ENCODE results near the gene RAB38. TPM values are rescaled to one million over a fixed set of nuclear protein-coding genes. Genes with fewer than 3 reads are reported as not detected.
A peak's percentile ranks its signal among the peaks of the same experiment; 100 is the strongest.

The RAB38 gene
- total and polyA plus RNA-seq, 10 of the 15 experiments (the other 5 are each of a cell fraction or from before 2014, with no cell fraction given) = 8.4 to 30.5 (median 11.7) TPM

DNA sequence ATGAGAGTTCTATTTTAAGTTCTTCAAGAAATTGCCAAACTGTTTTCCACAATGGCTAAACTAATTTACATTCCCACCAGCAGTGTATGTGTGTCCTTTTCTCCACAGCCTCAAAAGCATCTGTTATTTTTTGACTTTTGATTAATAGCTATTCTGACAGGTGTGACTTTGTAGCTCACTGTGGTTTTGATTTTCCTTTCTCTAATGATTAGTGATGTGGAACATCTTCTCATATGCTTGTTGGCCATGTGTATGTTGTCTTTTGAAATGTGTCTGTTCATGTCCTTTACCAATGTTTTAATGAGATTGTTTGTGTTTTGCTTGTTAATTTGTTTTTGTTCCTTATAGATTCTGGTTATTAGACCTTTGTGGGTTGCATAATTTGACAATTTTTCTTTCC lies 18.0 kb upstream of the RAB38 start (continued):
- TF ChIP-seq, protein P1, sequence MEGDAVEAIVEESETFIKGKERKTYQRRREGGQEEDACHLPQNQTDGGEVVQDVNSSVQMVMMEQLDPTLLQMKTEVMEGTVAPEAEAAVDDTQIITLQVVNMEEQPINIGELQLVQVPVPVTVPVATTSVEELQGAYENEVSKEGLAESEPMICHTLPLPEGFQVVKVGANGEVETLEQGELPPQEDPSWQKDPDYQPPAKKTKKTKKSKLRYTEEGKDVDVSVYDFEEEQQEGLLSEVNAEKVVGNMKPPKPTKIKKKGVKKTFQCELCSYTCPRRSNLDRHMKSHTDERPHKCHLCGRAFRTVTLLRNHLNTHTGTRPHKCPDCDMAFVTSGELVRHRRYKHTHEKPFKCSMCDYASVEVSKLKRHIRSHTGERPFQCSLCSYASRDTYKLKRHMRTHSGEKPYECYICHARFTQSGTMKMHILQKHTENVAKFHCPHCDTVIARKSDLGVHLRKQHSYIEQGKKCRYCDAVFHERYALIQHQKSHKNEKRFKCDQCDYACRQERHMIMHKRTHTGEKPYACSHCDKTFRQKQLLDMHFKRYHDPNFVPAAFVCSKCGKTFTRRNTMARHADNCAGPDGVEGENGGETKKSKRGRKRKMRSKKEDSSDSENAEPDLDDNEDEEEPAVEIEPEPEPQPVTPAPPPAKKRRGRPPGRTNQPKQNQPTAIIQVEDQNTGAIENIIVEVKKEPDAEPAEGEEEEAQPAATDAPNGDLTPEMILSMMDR (IDR thresholded peaks at IDR 0.05 in 2 of 3, conservative IDR thresholded peaks at IDR 0.05 in 1 of 3; ENCODE audit: control insufficient read depth in 2 of 3, extremely low read depth in 1 of 3, insufficient read depth in 1 of 3, low read depth in 3 of 3, low read length in 3 of 3) = no peak
- TF ChIP-seq BCL11A (IDR thresholded peaks at IDR 0.05; ENCODE audit: low read depth, low read length) = peak; percentile 81
- peak; percentile 94 for TF ChIP-seq PKNOX1 (IDR thresholded peaks at IDR 0.05)
- TF ChIP-seq NRF1 (conservative IDR thresholded peaks at IDR 0.05; ENCODE audit: low read depth, low read length) = no peak
- TF ChIP-seq TARDBP (IDR thresholded peaks at IDR 0.05; ENCODE audit: borderline replicate concordance) = no peak
- no peak for TF ChIP-seq RAD21 (IDR thresholded peaks at IDR 0.05; ENCODE audit: insufficient read depth, low read depth, low read length)
- no peak for TF ChIP-seq KAT2A (conservative IDR thresholded peaks at IDR 0.05; ENCODE audit: control insufficient read depth, low read depth, low read length)
- TF ChIP-seq CBX5 (IDR thresholded peaks at IDR 0.05; ENCODE audit: low read depth) = no peak
- TF ChIP-seq CEBPB (IDR thresholded peaks at IDR 0.05; ENCODE audit: borderline replicate concordance in 1 of 2, low read depth in 2 of 2, low read length in 2 of 2) = no peak
- no peak for TF ChIP-seq FOS (IDR thresholded peaks at IDR 0.05; ENCODE audit: borderline replicate concordance, extremely low read depth, insufficient read length)
- TF ChIP-seq, protein P2, sequence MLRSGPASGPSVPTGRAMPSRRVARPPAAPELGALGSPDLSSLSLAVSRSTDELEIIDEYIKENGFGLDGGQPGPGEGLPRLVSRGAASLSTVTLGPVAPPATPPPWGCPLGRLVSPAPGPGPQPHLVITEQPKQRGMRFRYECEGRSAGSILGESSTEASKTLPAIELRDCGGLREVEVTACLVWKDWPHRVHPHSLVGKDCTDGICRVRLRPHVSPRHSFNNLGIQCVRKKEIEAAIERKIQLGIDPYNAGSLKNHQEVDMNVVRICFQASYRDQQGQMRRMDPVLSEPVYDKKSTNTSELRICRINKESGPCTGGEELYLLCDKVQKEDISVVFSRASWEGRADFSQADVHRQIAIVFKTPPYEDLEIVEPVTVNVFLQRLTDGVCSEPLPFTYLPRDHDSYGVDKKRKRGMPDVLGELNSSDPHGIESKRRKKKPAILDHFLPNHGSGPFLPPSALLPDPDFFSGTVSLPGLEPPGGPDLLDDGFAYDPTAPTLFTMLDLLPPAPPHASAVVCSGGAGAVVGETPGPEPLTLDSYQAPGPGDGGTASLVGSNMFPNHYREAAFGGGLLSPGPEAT (IDR thresholded peaks at IDR 0.05; ENCODE audit: low read depth) = peak; percentile 91
- TF ChIP-seq SPI1 (IDR thresholded peaks at IDR 0.05; ENCODE audit: borderline replicate concordance, insufficient read depth, low read depth, low read length) = no peak
- TF ChIP-seq CHD4 (IDR thresholded peaks at IDR 0.05) = no peak
- TF ChIP-seq RUNX3 (IDR thresholded peaks at IDR 0.05; ENCODE audit: low read length) = peak; percentile 91
- TF ChIP-seq PAX5 (IDR thresholded peaks at IDR 0.05; ENCODE audit: borderline replicate concordance, low read depth, low read length) = peak; percentile 67
- TF ChIP-seq JUNB (IDR thresholded peaks at IDR 0.05) = no peak
- no peak for TF ChIP-seq ZNF207 (IDR thresholded peaks at IDR 0.05; ENCODE audit: borderline replicate concordance)
- TF ChIP-seq E2F4 (IDR thresholded peaks at IDR 0.05; ENCODE audit: low read depth, low read length) = no peak
- no peak for TF ChIP-seq POU2F2 (IDR thresholded peaks at IDR 0.05; ENCODE audit: borderline replicate concordance, low read depth, low read length)
- TF ChIP-seq ZBTB11 (CRISPR knock-in tag; IDR thresholded peaks at IDR 0.05) = no peak
- TF ChIP-seq, protein P3, sequence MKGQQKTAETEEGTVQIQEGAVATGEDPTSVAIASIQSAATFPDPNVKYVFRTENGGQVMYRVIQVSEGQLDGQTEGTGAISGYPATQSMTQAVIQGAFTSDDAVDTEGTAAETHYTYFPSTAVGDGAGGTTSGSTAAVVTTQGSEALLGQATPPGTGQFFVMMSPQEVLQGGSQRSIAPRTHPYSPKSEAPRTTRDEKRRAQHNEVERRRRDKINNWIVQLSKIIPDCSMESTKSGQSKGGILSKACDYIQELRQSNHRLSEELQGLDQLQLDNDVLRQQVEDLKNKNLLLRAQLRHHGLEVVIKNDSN (IDR thresholded peaks at IDR 0.05; ENCODE audit: borderline replicate concordance, extremely low read length, insufficient read depth, low read depth, low read length) = no peak
